NCI-H1436 treated with DMSO at 0.1 percent for 48 hours (cell line): Measurements from ENCODE around the gene ERAP2.

Experiments used
- DNase-seq: peaks from one replicate; lab custom pipeline; 2025; lab: John Stamatoyannopoulos, UW

Gene ERAP2

DNA sequence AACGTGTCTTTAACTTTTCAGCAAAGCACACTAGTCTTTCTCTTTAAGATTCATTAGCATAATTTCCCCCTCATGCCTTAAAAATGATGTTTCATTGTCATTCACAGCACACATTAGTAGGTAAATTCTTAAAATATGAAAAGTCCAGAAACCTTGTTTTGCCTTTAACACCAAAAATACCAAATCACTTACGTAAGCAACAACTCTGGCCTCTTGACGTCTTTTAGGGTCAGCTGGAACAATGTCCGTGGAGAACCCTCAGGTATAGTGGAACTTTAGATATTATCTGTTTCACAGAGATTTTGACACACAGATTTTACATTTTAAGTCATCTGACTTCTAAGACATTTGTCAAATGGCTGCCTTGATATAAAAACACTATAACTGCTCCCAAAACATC lies 90.5 kb downstream of the ERAP2 start:
- DNase-seq: no peak

- DNase-seq: no peak
Observed at GRCh38 chr5:96967400-96967799, 91.1 kb downstream of the ERAP2 start.

DNA sequence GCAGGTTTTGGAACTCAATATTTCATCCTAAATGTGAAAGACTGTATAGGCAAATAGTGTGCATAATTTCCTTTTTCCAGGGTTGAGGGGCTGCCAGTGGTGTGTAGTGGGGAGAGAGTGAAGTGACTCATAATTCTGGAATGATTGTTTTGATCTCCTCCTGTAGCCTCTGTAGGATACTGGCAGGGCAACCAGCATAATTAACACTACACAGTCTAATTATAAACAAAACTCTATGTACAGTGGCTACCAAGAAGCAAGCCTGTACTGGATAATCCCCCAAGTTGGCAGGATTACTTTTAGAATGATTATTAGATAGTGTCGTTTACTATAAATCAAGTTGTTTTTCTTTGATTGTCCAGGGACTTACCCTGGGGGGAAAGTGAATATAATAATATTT lies 91.8 kb downstream of the ERAP2 start:
- no peak for DNase-seq

GRCh38 chr5:96968614-96969013 lies 92.3 kb downstream of the ERAP2 start:
- DNase-seq: no peak
